HCT116 (cell line): Measurements from ENCODE around the gene TFPI2. TPM values are rescaled to one million over a fixed set of nuclear protein-coding genes. Genes with fewer than 3 reads are reported as not detected.

Experiments
- ATAC-seq: fragments of 200-7000 bp; cut with Tn5 transposase; 2 replicates; pipeline ENCODE4 v1.9.1; 2020; ENCODE audit warnings: mild to moderate bottlenecking, moderate library complexity
- BruUV-seq: library from RNA; stranded (reverse); fragments of 400-500 nt; replicated peaks from 2 replicates; lab custom pipeline; 2021; lab: Mats Ljungman, UMichigan
- CTCF ChIA-PET: fragments of 300-600 bp; sonication (Branson Sonifier 250); formaldehyde crosslinking; loops from one replicate; lab custom pipeline; 2021; ENCODE audit warnings: antibody characterized with exemption; lab: Charles Lee
- POLR2A ChIA-PET: fragments of 300-600, 350-600 bp; sonication (Branson Sonifier 250); formaldehyde crosslinking; loops from one replicate; lab custom pipeline; 2021; ENCODE audit warnings: antibody characterized with exemption; lab: Charles Lee
- RAD21 ChIA-PET, 2 experiments: fragments of 300-600 bp; sonication (Branson Sonifier 250); formaldehyde crosslinking; loops; one replicate each; lab custom pipeline; 2023; ENCODE audit warnings: low total read pairs in 2 of 2; ENCODE audit not compliant: uncharacterized antibody in 2 of 2, unreplicated experiment in 2 of 2, low non-redundant PET in 1 of 2; lab: Charles Lee
- DNase-seq: peaks from one replicate; pipeline ENCODE4 v3.0.0-alpha.2; 2010; ENCODE audit warnings: low read depth, low spot score
- H2AFZ ChIP-seq: fragments of 200-600 bp; shearing (Covaris generic), sonication (generic); 2 replicates; pipeline ENCODE4 v1.6.1; 2017; ENCODE audit warnings: low read depth, mixed run types, mixed read lengths, antibody characterized with exemption, low read length; ENCODE audit not compliant: poor library complexity, severe bottlenecking
- H3K27ac ChIP-seq: 2 replicates; pipeline ENCODE4 v1.5.1; 2012; ENCODE audit warnings: low read depth, low read length
- H3K27me3 ChIP-seq: fragments of 200-600 bp; sonication (generic); 2 replicates; pipeline ENCODE4 v1.6.1; 2016; ENCODE audit warnings: mixed run types, low read length, mixed read lengths; ENCODE audit not compliant: insufficient read depth
- H3K36me3 ChIP-seq, 2 experiments: fragments of 200-500 bp in 1 of 2; fragments of 200-600 bp in 1 of 2; sonication (Bioruptor generic) in 1 of 2; sonication (generic) in 1 of 2; 2 replicates each; pipeline versions ENCODE4 v1.5.1 to v1.6.1; 2014 to 2016; ENCODE audit warnings: low read length in 2 of 2, inconsistent platforms in 1 of 2, mixed read lengths in 1 of 2, mixed run types in 1 of 2; ENCODE audit not compliant: insufficient read depth in 2 of 2, control insufficient read depth in 1 of 2
- H3K4me1 ChIP-seq, 2 experiments: fragments of 200-600 bp in 1 of 2; sonication (generic) in 1 of 2; 2 replicates each; pipeline versions ENCODE4 v1.5.1 to v1.6.1; 2012 to 2017; ENCODE audit warnings: low read length in 2 of 2, inconsistent platforms in 1 of 2, mild to moderate bottlenecking in 1 of 2, mixed read lengths in 1 of 2, mixed run types in 1 of 2, moderate library complexity in 1 of 2; ENCODE audit not compliant: insufficient read depth in 2 of 2, control insufficient read depth in 1 of 2
- H3K4me2 ChIP-seq: fragments of 200-600 bp; sonication (generic); 2 replicates; pipeline ENCODE4 v1.6.1; 2017; ENCODE audit warnings: mixed run types, low read length, mixed read lengths
- H3K4me3 ChIP-seq, 2 experiments: fragments of 200-600 bp in 1 of 2; sonication (generic) in 1 of 2; replicated peaks in 1 of 2; 2 replicates each; pipeline ENCODE4 v1.5.1; 2011 to 2016; ENCODE audit warnings: low read length in 2 of 2, control low read depth in 1 of 2, low read depth in 1 of 2, mild to moderate bottlenecking in 1 of 2, mixed read lengths in 1 of 2, mixed run types in 1 of 2
- H3K79me2 ChIP-seq: fragments of 200-600 bp; sonication (generic); 2 replicates; pipeline ENCODE4 v1.6.1; 2017; ENCODE audit warnings: mild to moderate bottlenecking, mixed run types, low read length, moderate library complexity, mixed read lengths; ENCODE audit not compliant: insufficient read depth
- H3K9ac ChIP-seq: fragments of 200-600 bp; sonication (generic); 2 replicates; pipeline ENCODE4 v1.6.1; 2016; ENCODE audit warnings: low read length, mixed read lengths
- H3K9me2 ChIP-seq: fragments of 200-600 bp; sonication (generic), shearing (Covaris generic); 2 replicates; pipeline ENCODE4 v1.6.1; 2017; ENCODE audit warnings: mixed run types, mild to moderate bottlenecking, moderate library complexity; ENCODE audit not compliant: insufficient read depth
- H3K9me3 ChIP-seq, 2 experiments: fragments of 200-500 bp in 1 of 2; fragments of 200-600 bp in 1 of 2; sonication (Bioruptor generic) in 1 of 2; sonication (generic) in 1 of 2; 2 replicates each; pipeline ENCODE4 v1.6.1; 2014 to 2017; ENCODE audit warnings: low read length in 2 of 2, mixed read lengths in 2 of 2, inconsistent platforms in 1 of 2, low read depth in 1 of 2, mild to moderate bottlenecking in 1 of 2, mixed run types in 1 of 2, moderate library complexity in 1 of 2; ENCODE audit not compliant: control insufficient read depth in 1 of 2, insufficient read depth in 1 of 2
- H4K20me1 ChIP-seq: fragments of 200-600 bp; sonication (generic), shearing (Covaris generic); 2 replicates; pipeline ENCODE4 v1.6.1; 2017; ENCODE audit warnings: mixed run types, mild to moderate bottlenecking, moderate library complexity; ENCODE audit not compliant: insufficient read depth
- FOSL1 ChIP-seq: IDR thresholded peaks from 2 replicates; pipeline ENCODE4 v1.6.1; 2012; ENCODE audit warnings: low read depth
- REST ChIP-seq: IDR thresholded peaks from 2 replicates; pipeline ENCODE4 v1.6.1; 2012; ENCODE audit warnings: low read depth
- SRF ChIP-seq: IDR thresholded peaks from 2 replicates; pipeline ENCODE4 v1.6.1; 2012; ENCODE audit warnings: low read depth
- ZNF274 ChIP-seq: fragments of 200-500 bp; sonication (Bioruptor generic); IDR thresholded peaks from 2 replicates; pipeline ENCODE4 v1.6.1; 2014; ENCODE audit warnings: mild to moderate bottlenecking, low read depth, low read length, inconsistent platforms
- intact Hi-C: fragments of 100-400 bp; cut with micrococcal nuclease; formaldehyde crosslinking; loops from 2 replicates; pipeline ENCODE4 v1.10.0; 2022
- total RNA-seq: library from RNA; stranded (reverse); gene quantifications from one replicate; pipeline ENCODE4 v1.2.1, GENCODE V29; 2021; ENCODE audit not compliant: unreplicated experiment
- TF ChIP-seq, protein P1 (sequence below), 3 experiments: fragments of 200-600 bp in 1 of 3; sonication (generic) in 1 of 3; IDR thresholded peaks in 2 of 3; conservative IDR thresholded peaks in 1 of 3; 2 replicates each; pipeline ENCODE4 v1.5.1; 2012 to 2017; ENCODE audit warnings: low read depth in 2 of 3, low read length in 2 of 3, antibody characterized with exemption in 1 of 3, borderline replicate concordance in 1 of 3, control low read depth in 1 of 3, mild to moderate bottlenecking in 1 of 3, mixed read lengths in 1 of 3, mixed run types in 1 of 3, moderate library complexity in 1 of 3; ENCODE audit not compliant: insufficient read depth in 1 of 3

The TFPI2 gene
- total RNA-seq, 1 experiment from 2014 or later = 0.15 TPM

DNA sequence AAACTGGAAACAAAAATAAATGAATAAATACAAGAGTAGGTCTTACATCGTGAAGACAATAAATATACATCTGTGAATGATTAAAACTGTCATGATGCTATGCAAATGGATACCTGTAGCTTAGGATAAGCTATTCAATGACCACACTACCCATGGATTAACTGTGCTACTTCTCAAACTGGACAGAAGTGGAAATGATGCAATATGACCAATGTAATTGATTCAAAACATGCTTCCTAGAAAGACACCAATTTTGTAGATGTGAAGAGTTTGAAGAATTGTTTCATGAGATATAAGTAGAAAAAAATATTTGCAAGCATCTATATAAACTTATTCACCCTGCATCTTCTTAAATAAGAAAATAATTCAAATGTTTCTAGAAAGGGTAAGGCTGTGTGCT, 36.1 kb downstream of the TFPI2 start:
- no peak overlapping the region for H3K27ac ChIP-seq
- POLR2A ChIA-PET = no interaction called here
- H4K20me1 ChIP-seq = no peaks in the 10 kb centered on the region
- no peak overlapping the region for H3K9ac ChIP-seq
- TF ChIP-seq FOSL1 (no peak), REST (no peak), ZNF274 (no peak), SRF (no peak)
- TF ChIP-seq, protein P1, sequence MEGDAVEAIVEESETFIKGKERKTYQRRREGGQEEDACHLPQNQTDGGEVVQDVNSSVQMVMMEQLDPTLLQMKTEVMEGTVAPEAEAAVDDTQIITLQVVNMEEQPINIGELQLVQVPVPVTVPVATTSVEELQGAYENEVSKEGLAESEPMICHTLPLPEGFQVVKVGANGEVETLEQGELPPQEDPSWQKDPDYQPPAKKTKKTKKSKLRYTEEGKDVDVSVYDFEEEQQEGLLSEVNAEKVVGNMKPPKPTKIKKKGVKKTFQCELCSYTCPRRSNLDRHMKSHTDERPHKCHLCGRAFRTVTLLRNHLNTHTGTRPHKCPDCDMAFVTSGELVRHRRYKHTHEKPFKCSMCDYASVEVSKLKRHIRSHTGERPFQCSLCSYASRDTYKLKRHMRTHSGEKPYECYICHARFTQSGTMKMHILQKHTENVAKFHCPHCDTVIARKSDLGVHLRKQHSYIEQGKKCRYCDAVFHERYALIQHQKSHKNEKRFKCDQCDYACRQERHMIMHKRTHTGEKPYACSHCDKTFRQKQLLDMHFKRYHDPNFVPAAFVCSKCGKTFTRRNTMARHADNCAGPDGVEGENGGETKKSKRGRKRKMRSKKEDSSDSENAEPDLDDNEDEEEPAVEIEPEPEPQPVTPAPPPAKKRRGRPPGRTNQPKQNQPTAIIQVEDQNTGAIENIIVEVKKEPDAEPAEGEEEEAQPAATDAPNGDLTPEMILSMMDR (IDR thresholded peaks at IDR 0.05 in 2 of 3, conservative IDR thresholded peaks at IDR 0.05 in 1 of 3; ENCODE audit: borderline replicate concordance in 1 of 3, insufficient read depth in 1 of 3, low read depth in 2 of 3, low read length in 2 of 3) = no peak
- H3K4me1 ChIP-seq = no peaks in the 10 kb centered on the region
- H3K27me3 ChIP-seq = peaks cover 5% of the 10 kb centered on the region; the same call in 1 of the 2 replicates
- H3K4me3 ChIP-seq = no peak overlapping the region
- H3K9me2 ChIP-seq = no peaks in the 10 kb centered on the region
- no TSS peak for BruUV-seq
- intact Hi-C loops = no loop called here
- no peaks in the 10 kb centered on the region for H3K9me3 ChIP-seq
- RAD21 ChIA-PET = no interaction called here
- no peaks in the 10 kb centered on the region for H3K79me2 ChIP-seq
- no peaks in the 10 kb centered on the region for H3K36me3 ChIP-seq
- H3K4me2 ChIP-seq = no peak overlapping the region
- CTCF ChIA-PET = no interaction called here
- H2AFZ ChIP-seq = no peak overlapping the region
- DNase-seq (no peak), ATAC-seq (no peak)
